SK-N-SH (cell line): Measurements from ENCODE around the gene PCSK6. TPM values are rescaled to one million over a fixed set of nuclear protein-coding genes. Genes with fewer than 3 reads are reported as not detected.

Experiments
- CTCF ChIA-PET: fragments of 300-600, 350-600 bp; formaldehyde crosslinking; extraction: SDS; loops from one replicate; lab custom pipeline; 2021; lab: Yijun Ruan, JAX
- POLR2A ChIA-PET: fragments of 350-600 bp; sonication (Branson Sonifier 250); formaldehyde crosslinking; extraction: SDS; loops from one replicate; lab custom pipeline; 2020; ENCODE audit warnings: antibody characterized with exemption, inconsistent platforms; lab: Yijun Ruan, JAX
- DNase-seq: peaks from one replicate; pipeline ENCODE4 v3.0.0; 2012
- H2AFZ ChIP-seq: fragments of 200-600 bp; sonication (generic); 2 replicates; pipeline ENCODE4 v1.8.1; 2016; ENCODE audit warnings: antibody characterized with exemption, mild to moderate bottlenecking, low read depth
- H3F3A ChIP-seq: fragments of 200-600 bp; sonication (generic); replicated peaks from 2 replicates; pipeline ENCODE3; 2016; ENCODE audit warnings: antibody characterized with exemption, mild to moderate bottlenecking; ENCODE audit not compliant: insufficient read depth
- H3K27ac ChIP-seq, 2 experiments: fragments of 200-500 bp in 1 of 2; fragments of 200-600 bp in 1 of 2; sonication (Bioruptor generic) in 1 of 2; sonication (generic), shearing (Covaris generic) in 1 of 2; 2 replicates each; pipeline versions ENCODE4 v1.5.1 to v1.6.1; 2014 to 2016; ENCODE audit warnings: low read depth in 2 of 2, inconsistent platforms in 1 of 2, low read length in 1 of 2, mild to moderate bottlenecking in 1 of 2, mixed read lengths in 1 of 2
- H3K27me3 ChIP-seq: fragments of 200-600 bp; sonication (generic), shearing (Covaris generic); 2 replicates; pipeline ENCODE4 v1.6.1; 2016; ENCODE audit warnings: mixed run types; ENCODE audit not compliant: insufficient read depth
- H3K36me3 ChIP-seq, 2 experiments: fragments of 200-500 bp in 1 of 2; fragments of 200-600 bp in 1 of 2; sonication (Bioruptor generic) in 1 of 2; sonication (generic) in 1 of 2; replicated peaks in 1 of 2; 2 replicates each; pipeline versions ENCODE3 to v1.5.1; 2014 to 2016; ENCODE audit warnings: low read length in 1 of 2, mild to moderate bottlenecking in 1 of 2; ENCODE audit not compliant: insufficient read depth in 2 of 2, control insufficient read depth in 1 of 2
- H3K4me1 ChIP-seq, 2 experiments: fragments of 200-500 bp in 1 of 2; fragments of 200-600 bp in 1 of 2; sonication (Bioruptor generic) in 1 of 2; sonication (generic), shearing (Covaris generic) in 1 of 2; 2 replicates each; pipeline versions ENCODE4 v1.5.1 to v1.6.1; 2014 to 2016; ENCODE audit warnings: low read depth in 1 of 2, low read length in 1 of 2, mixed run types in 1 of 2; ENCODE audit not compliant: insufficient read depth in 2 of 2, control insufficient read depth in 1 of 2
- H3K4me2 ChIP-seq: fragments of 200-600 bp; sonication (generic), shearing (Covaris generic); 2 replicates; pipeline ENCODE4 v1.6.1; 2017; ENCODE audit warnings: mixed run types
- H3K4me3 ChIP-seq, 2 experiments: fragments of 200-500 bp in 1 of 2; fragments of 200-600 bp in 1 of 2; sonication (Bioruptor generic) in 1 of 2; sonication (generic), shearing (Covaris generic) in 1 of 2; 2 replicates each; pipeline versions ENCODE4 v1.5.1 to v1.8.1; 2014 to 2016; ENCODE audit warnings: low read depth in 2 of 2, inconsistent platforms in 1 of 2, low read length in 1 of 2, mild to moderate bottlenecking in 1 of 2, mixed read lengths in 1 of 2, moderate library complexity in 1 of 2
- H3K79me2 ChIP-seq: fragments of 200-600 bp; sonication (generic); 2 replicates; pipeline ENCODE4 v1.8.1; 2017; ENCODE audit warnings: mild to moderate bottlenecking; ENCODE audit not compliant: insufficient read depth
- H3K9ac ChIP-seq: fragments of 200-600 bp; sonication (generic); 2 replicates; pipeline ENCODE4 v1.6.1; 2017; ENCODE audit warnings: mixed run types
- H3K9me2 ChIP-seq: fragments of 200-600 bp; sonication (generic); 2 replicates; pipeline ENCODE4 v1.6.1; 2017; ENCODE audit warnings: mixed run types
- H3K9me3 ChIP-seq: fragments of 200-600 bp; sonication (generic); 2 replicates; pipeline ENCODE4 v1.6.1; 2017; ENCODE audit warnings: mixed run types, mild to moderate bottlenecking, moderate library complexity
- H4K20me1 ChIP-seq: fragments of 200-600 bp; sonication (generic); 2 replicates; pipeline ENCODE4 v1.6.1; 2017; ENCODE audit warnings: mild to moderate bottlenecking, mixed run types; ENCODE audit not compliant: insufficient read depth
- CTCF ChIP-seq: fragments of 200-600 bp; sonication (generic); IDR thresholded peaks from 2 replicates; pipeline ENCODE4 v1.6.1; 2017; ENCODE audit warnings: antibody characterized with exemption, mild to moderate bottlenecking, moderate library complexity
- GABPA ChIP-seq: IDR thresholded peaks from 2 replicates; pipeline ENCODE4 v1.4.0; 2012; ENCODE audit warnings: low read depth, mild to moderate bottlenecking
- GATA2 ChIP-seq: sonication (generic); formaldehyde crosslinking; IDR thresholded peaks from 2 replicates; pipeline ENCODE4 v1.5.0; 2020; ENCODE audit warnings: mild to moderate bottlenecking, missing genetic modification reagents
- IRF3 ChIP-seq: fragments of 150-350 bp; IDR thresholded peaks from 2 replicates; pipeline ENCODE4 v1.6.1; 2016; ENCODE audit warnings: mild to moderate bottlenecking, low read depth, low read length
- JUND ChIP-seq: IDR thresholded peaks from 2 replicates; pipeline ENCODE4 v1.4.0; 2012
- MAX ChIP-seq: IDR thresholded peaks from 2 replicates; pipeline ENCODE4 v1.4.0; 2012; ENCODE audit warnings: low read depth
- MXI1 ChIP-seq: IDR thresholded peaks from 2 replicates; pipeline ENCODE4 v1.6.1; 2012; ENCODE audit warnings: mild to moderate bottlenecking, low read depth, low read length, improper control_type of control experiment
- POLR2AphosphoS5 ChIP-seq: IDR thresholded peaks from 2 replicates; pipeline ENCODE4 v1.6.1; 2012; ENCODE audit warnings: low read depth, low read length
- REST ChIP-seq: IDR thresholded peaks from 2 replicates; pipeline ENCODE4 v1.6.1; 2012; ENCODE audit warnings: mild to moderate bottlenecking, low read depth, low read length, moderate library complexity
- RFX5 ChIP-seq: IDR thresholded peaks from 2 replicates; pipeline ENCODE4 v1.6.1; 2012; ENCODE audit warnings: mild to moderate bottlenecking, improper control_type of control experiment, low read length
- TAF1 ChIP-seq: IDR thresholded peaks from 2 replicates; pipeline ENCODE4 v1.6.1; 2012; ENCODE audit warnings: low read depth, mild to moderate bottlenecking, low read length, moderate library complexity, borderline replicate concordance
- USF1 ChIP-seq: IDR thresholded peaks from 2 replicates; pipeline ENCODE4 v1.4.0; 2012; ENCODE audit warnings: low read depth, borderline replicate concordance
- ZBTB33 ChIP-seq: IDR thresholded peaks from 2 replicates; pipeline ENCODE4 v1.4.0; 2012; ENCODE audit warnings: low read depth, borderline replicate concordance
- WGBS: methylation state at CpG from one replicate; pipeline ENCODE4 v1.1.6; 2017; ENCODE audit warnings: low lambda C conversion rate; 5-methylcytosine and 5-hydroxymethylcytosine counted together
- polyA plus RNA-seq, 3 experiments: library from polyadenylated mRNA; depleted of rRNA; stranded (reverse); fragments of >200 nt; gene quantifications; 2 replicates each; pipeline ENCODE4 v1.2.3, GENCODE V29; 2012

PCSK6 gene
- polyA plus RNA-seq, 1 of the 3 experiments (the other 2 are of a cell fraction) = 0.03 TPM

GRCh38 chr15:101295607-101296161 is 193.8 kb downstream of the PCSK6 start:
- H2AFZ ChIP-seq = peak overlapping the region; percentile 95
- TF ChIP-seq IRF3 (no peak), RFX5 (no peak)
- TF ChIP-seq, all 33 proteins: peak for 0
- peaks cover 46% of the 10 kb centered on the region for H3K79me2 ChIP-seq
- H3K27me3 ChIP-seq = no peaks in the 10 kb centered on the region
- 3% methylated on average over 19 of the region's 20 CpGs for WGBS
- H3K9me3 ChIP-seq = no peaks in the 10 kb centered on the region
- H3K36me3 ChIP-seq = peaks cover 13 to 17% of the 10 kb centered on the region in 2 experiments
- POLR2A ChIA-PET = interaction anchor here (0.6 to 1.4 kb wide), 2 partner anchors 24 to 155 kb away, joined by 3 to 6 read pairs; no protein-coding TSS in a partner anchor
- H3K27ac ChIP-seq = peak overlapping the region; percentile 87 to 94
- peaks cover 8 to 12% of the 10 kb centered on the region in 2 experiments; a peak in 2 of 4 replicates for H3K4me1 ChIP-seq
- H3K4me2 ChIP-seq = peak overlapping the region; percentile 83
- no peak for DNase-seq
- peak overlapping the region; percentile 86 for H3K9ac ChIP-seq
- no peaks in the 10 kb centered on the region for H3K9me2 ChIP-seq
- peaks cover 19% of the 10 kb centered on the region for H3F3A ChIP-seq
- peak overlapping the region; percentile 82 to 98 for H3K4me3 ChIP-seq
- CTCF ChIA-PET = interaction anchor here (0.9 to 11.2 kb wide), 6 partner anchors 174 to 358 kb away, joined by 3 to 139 read pairs (median 4); no protein-coding TSS in a partner anchor
- H4K20me1 ChIP-seq = peaks cover 21% of the 10 kb centered on the region

GRCh38 chr15:101294731-101295606 is 194.5 kb downstream of the PCSK6 start, which contains the start of gene SNRPA1:
Gene SNRPA1 (minus strand): TSS chr15:101295248. CDS start chr15:101295178, 70 bp downstream.
- DNase-seq = peak; percentile 99
- no peaks in the 10 kb centered on the region for H3K27me3 ChIP-seq
- H3K4me1 ChIP-seq = peaks cover 8 to 12% of the 10 kb centered on the region in 2 experiments; a peak in 2 of 4 replicates
- peak within 1 kb of the TSS; percentile 83 for H3K4me2 ChIP-seq
- POLR2A ChIA-PET = interaction anchor here (0.6 to 1.4 kb wide), 3 partner anchors 25 to 156 kb away, joined by 3 to 6 read pairs (median 3); no protein-coding TSS in a partner anchor
- H3K9ac ChIP-seq = peak within 1 kb of the TSS; percentile 86
- peaks cover 53% of the 10 kb centered on the region for H3K79me2 ChIP-seq
- CTCF ChIA-PET = interaction anchor here (0.8 to 11.2 kb wide), 10 partner anchors 9 to 363 kb away, joined by 3 to 139 read pairs (median 4); partner anchors contain the start of gene TM2D3
- H3K9me2 ChIP-seq = no peaks in the 10 kb centered on the region
- peak within 1 kb of the TSS; percentile 87 to 94 for H3K27ac ChIP-seq
- H3F3A ChIP-seq = peaks cover 19% of the 10 kb centered on the region
- H3K36me3 ChIP-seq = peaks cover 17 to 20% of the 10 kb centered on the region in 2 experiments
- H4K20me1 ChIP-seq = peaks cover 21% of the 10 kb centered on the region
- no peaks in the 10 kb centered on the region for H3K9me3 ChIP-seq
- H3K4me3 ChIP-seq = peak within 1 kb of the TSS; percentile 82 to 98
- WGBS = 0% methylated on average over 23 of the region's 87 CpGs
- H2AFZ ChIP-seq = peak within 1 kb of the TSS; percentile 95
- TF ChIP-seq CTCF (no peak), USF1 (no peak), REST (peak; percentile 65), GABPA (peak; percentile 77), POLR2AphosphoS5 (peak; percentile 94), MXI1 (peak; percentile 95), MAX (peak; percentile 71; the same call in 1 of the 2 replicates), ZBTB33 (peak; percentile 63), TAF1 (peak; percentile 85), JUND (no peak), GATA2 (peak; percentile 24; the same call in 1 of the 2 replicates)
